CMK (cell line): ENCODE results near the gene SORCS2.

Experiments used
- DNase-seq: peaks from one replicate; pipeline ENCODE4 v3.0.0-alpha.2; 2010; ENCODE audit warnings: low read depth

SORCS2 gene

GRCh38 chr4:7692451-7693236 is 500.3 kb downstream of the SORCS2 start:
- no peak for DNase-seq

GRCh38 chr4:7693237-7693608 is 500.9 kb downstream of the SORCS2 start:
- no peak for DNase-seq

GRCh38 chr4:7693711-7694110 is 501.4 kb downstream of the SORCS2 start:
- DNase-seq = no peak

GRCh38 chr4:7694324-7694723 is 502.0 kb downstream of the SORCS2 start:
- no peak for DNase-seq

- DNase-seq = no peak
These were observed 505.0 kb downstream of the SORCS2 start for GRCh38 chr4:7697343-7697742.

GRCh38 chr4:7697821-7698220 is 505.5 kb downstream of the SORCS2 start:
- no peak for DNase-seq

GRCh38 chr4:7698584-7698983 is 506.2 kb downstream of the SORCS2 start:
- no peak for DNase-seq

GRCh38 chr4:7699031-7699430 is 506.7 kb downstream of the SORCS2 start:
- DNase-seq = no peak

- DNase-seq = no peak
These were observed 507.5 kb downstream of the SORCS2 start for GRCh38 chr4:7699825-7700224.

- no peak for DNase-seq
These were observed 508.3 kb downstream of the SORCS2 start for GRCh38 chr4:7700665-7701064.

- DNase-seq = no peak
These were observed 509.7 kb downstream of the SORCS2 start for GRCh38 chr4:7701866-7702649.

GRCh38 chr4:7703688-7704087 is 511.4 kb downstream of the SORCS2 start:
- peak; percentile 15 for DNase-seq

GRCh38 chr4:7704091-7704490 is 511.8 kb downstream of the SORCS2 start:
- DNase-seq = no peak

- DNase-seq = no peak
These were observed 512.3 kb downstream of the SORCS2 start for GRCh38 chr4:7704625-7705024.

- DNase-seq = no peak
These were observed 512.7 kb downstream of the SORCS2 start for GRCh38 chr4:7705062-7705461.

- DNase-seq = no peak
These were observed 513.3 kb downstream of the SORCS2 start for GRCh38 chr4:7705593-7705992.

GRCh38 chr4:7708238-7708637 is 515.9 kb downstream of the SORCS2 start:
- no peak for DNase-seq

GRCh38 chr4:7708981-7709380 is 516.6 kb downstream of the SORCS2 start:
- no peak for DNase-seq

GRCh38 chr4:7709431-7709830 is 517.1 kb downstream of the SORCS2 start:
- DNase-seq = no peak

- no peak for DNase-seq
These were observed 517.8 kb downstream of the SORCS2 start for GRCh38 chr4:7710126-7710525.

GRCh38 chr4:7710576-7711306 is 518.4 kb downstream of the SORCS2 start:
- DNase-seq = no peak

- no peak for DNase-seq
These were observed 519.1 kb downstream of the SORCS2 start for GRCh38 chr4:7711307-7711963.
